Measurements from ENCODE around the gene KRT7.

- no peak for TF ChIP-seq YY1 (IDR thresholded peaks at IDR 0.05; ENCODE audit: insufficient read depth, insufficient read length)
- no peak for TF ChIP-seq ZNF274 (IDR thresholded peaks at IDR 0.05; ENCODE audit: low read depth, low read length)
Measured at GRCh38 chr12:52246720-52247621, 13.9 kb downstream of the KRT7 start.
